ENCODE results near the gene COL5A1. TPM values are rescaled to one million over a fixed set of nuclear protein-coding genes. Genes with fewer than 3 reads are reported as not detected.
"Not testable (repeated sequence)": the region's sequence is repeated elsewhere in the genome, so short reads cannot be mapped to it uniquely, and the experiment has no call there.

COL5A1 gene
- total RNA-seq, 1 donor from 2014 or later, result 28.9 TPM

- Mint-ChIP-seq H3K27ac (ENCODE audit: unreplicated experiment) (no peak overlapping the region), H3K27me3 (ENCODE audit: unreplicated experiment) (peaks cover 6% of the 10 kb centered on the region), H3K9me3 (ENCODE audit: unreplicated experiment) (no peaks in the 10 kb centered on the region), H3K36me3 (ENCODE audit: unreplicated experiment) (no peaks in the 10 kb centered on the region), H3K4me1 (ENCODE audit: low read depth, unreplicated experiment) (peaks cover 2% of the 10 kb centered on the region), H3K4me3 (ENCODE audit: unreplicated experiment) (no peak overlapping the region)
- no peak for DNase-seq
- no peak for TF ChIP-seq CTCF (IDR thresholded peaks at IDR 0.05; ENCODE audit: partially characterized antibody, unreplicated experiment)
Observed at GRCh38 chr9:134683714-134684374, 42.2 kb downstream of the COL5A1 start.

GRCh38 chr9:134684375-134684723 lies 42.7 kb downstream of the COL5A1 start:
- Mint-ChIP-seq H3K27ac (ENCODE audit: unreplicated experiment) (no peak overlapping the region), H3K36me3 (ENCODE audit: unreplicated experiment) (no peaks in the 10 kb centered on the region), H3K9me3 (ENCODE audit: unreplicated experiment) (no peaks in the 10 kb centered on the region), H3K4me3 (ENCODE audit: unreplicated experiment) (no peak overlapping the region), H3K4me1 (ENCODE audit: low read depth, unreplicated experiment) (peaks cover 2% of the 10 kb centered on the region), H3K27me3 (ENCODE audit: unreplicated experiment) (peaks cover 5% of the 10 kb centered on the region)
- DNase-seq, result no peak
- no peak for TF ChIP-seq CTCF (IDR thresholded peaks at IDR 0.05; ENCODE audit: partially characterized antibody, unreplicated experiment)

DNA sequence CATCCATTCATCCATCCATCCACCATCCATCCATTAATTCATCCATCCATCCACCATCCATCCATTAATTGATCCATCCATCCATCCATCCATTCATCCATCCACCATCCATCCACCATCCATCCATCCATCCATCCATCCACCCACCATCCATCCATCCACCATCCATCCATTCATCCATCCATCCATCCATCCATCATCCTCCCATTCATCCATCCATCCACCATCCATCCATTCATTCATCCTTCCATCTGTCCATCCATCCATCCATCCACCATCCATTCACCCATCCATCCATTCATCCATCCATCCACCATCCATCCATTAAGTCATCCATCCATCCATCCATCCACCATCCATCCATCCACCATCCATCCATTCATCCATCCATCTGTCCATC lies 43.3 kb downstream of the COL5A1 start:
- not testable (repeated sequence) for H3K36me3 Mint-ChIP-seq (ENCODE audit: unreplicated experiment)

DNA sequence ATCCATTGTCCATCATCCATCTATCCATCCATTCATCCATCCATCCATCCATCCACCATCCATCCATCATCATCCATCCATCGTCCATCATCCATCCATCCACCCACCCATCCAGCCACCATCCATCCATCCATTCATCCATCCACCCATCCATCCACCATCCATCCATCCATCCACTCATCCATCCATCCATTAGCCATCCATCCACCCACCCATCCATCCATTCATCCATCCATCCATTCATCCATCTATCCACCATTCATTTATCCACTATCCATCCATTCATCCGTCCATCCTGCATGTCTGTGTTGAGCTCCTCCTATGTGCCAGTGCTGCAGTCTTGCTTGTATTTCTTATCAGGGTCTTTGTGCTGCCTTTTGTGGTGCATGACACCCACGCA lies 44.2 kb downstream of the COL5A1 start:
- Mint-ChIP-seq H3K27ac (ENCODE audit: unreplicated experiment) (no peak overlapping the region), H3K27me3 (ENCODE audit: unreplicated experiment) (peaks cover 5% of the 10 kb centered on the region), H3K4me3 (ENCODE audit: unreplicated experiment) (no peak overlapping the region), H3K9me3 (ENCODE audit: unreplicated experiment) (no peaks in the 10 kb centered on the region), H3K4me1 (ENCODE audit: low read depth, unreplicated experiment) (peaks cover 4% of the 10 kb centered on the region), H3K36me3 (ENCODE audit: unreplicated experiment) (no peaks in the 10 kb centered on the region)
- TF ChIP-seq CTCF (IDR thresholded peaks at IDR 0.05; ENCODE audit: partially characterized antibody, unreplicated experiment), result no peak
- DNase-seq, result no peak

More for the DNA sequence above, 43.3 kb downstream of the COL5A1 start:
- not testable (repeated sequence) for H3K4me1 Mint-ChIP-seq (ENCODE audit: low read depth, unreplicated experiment); H3K9me3 Mint-ChIP-seq (ENCODE audit: unreplicated experiment); DNase-seq; H3K27me3 Mint-ChIP-seq (ENCODE audit: unreplicated experiment); H3K4me3 Mint-ChIP-seq (ENCODE audit: unreplicated experiment); H3K27ac Mint-ChIP-seq (ENCODE audit: unreplicated experiment)

DNA sequence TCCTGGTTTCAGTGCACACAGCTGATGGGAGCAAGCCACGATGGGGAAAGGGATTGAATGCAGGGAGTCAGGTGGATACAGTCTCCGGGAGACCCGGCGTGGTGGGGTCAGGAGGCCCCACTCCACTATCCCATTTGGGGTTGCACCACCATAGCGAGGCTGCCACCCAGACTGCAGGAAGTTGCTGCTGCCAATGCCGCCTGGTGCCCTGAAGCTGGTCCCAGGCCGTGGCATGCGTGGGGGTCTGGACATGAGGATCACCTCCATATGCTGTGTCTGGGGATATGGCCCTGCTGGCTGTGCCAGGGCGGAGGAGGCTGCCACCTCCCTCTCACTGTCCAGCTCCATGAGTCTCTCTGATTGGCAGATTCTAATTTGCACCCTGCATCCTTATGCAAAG lies 45.3 kb downstream of the COL5A1 start:
- H3K4me1 Mint-ChIP-seq (ENCODE audit: low read depth, unreplicated experiment), result peaks cover 4% of the 10 kb centered on the region
- H3K9me3 Mint-ChIP-seq (ENCODE audit: unreplicated experiment), result no peaks in the 10 kb centered on the region
- no peak overlapping the region for H3K4me3 Mint-ChIP-seq (ENCODE audit: unreplicated experiment)
- TF ChIP-seq CTCF (IDR thresholded peaks at IDR 0.05; ENCODE audit: partially characterized antibody, unreplicated experiment), result no peak
- no peak for DNase-seq
- H3K27ac Mint-ChIP-seq (ENCODE audit: unreplicated experiment), result no peak overlapping the region
- peaks cover 7% of the 10 kb centered on the region for H3K27me3 Mint-ChIP-seq (ENCODE audit: unreplicated experiment)
- no peaks in the 10 kb centered on the region for H3K36me3 Mint-ChIP-seq (ENCODE audit: unreplicated experiment)

Measured in glutamatergic neuron (in vitro differentiated cells).